Activated naive CD4-positive, alpha-beta T cell treated with Interleukin-2 at 50 U/mL for 16 hours (primary cell): Measurements from ENCODE around the gene DPYD.

ENCODE experiments used
- DNase-seq: peaks from one replicate; pipeline ENCODE4 v3.0.0-alpha.2; 2020

Gene DPYD

GRCh38 chr1:97603218-97603617 lies 317.6 kb downstream of the DPYD start:
- DNase-seq, result no peak

GRCh38 chr1:97599447-97599846 lies 321.4 kb downstream of the DPYD start:
- no peak for DNase-seq

GRCh38 chr1:97593192-97593591 lies 327.6 kb downstream of the DPYD start:
- DNase-seq, result no peak

- no peak for DNase-seq
Observed at GRCh38 chr1:97588772-97589171, 332.1 kb downstream of the DPYD start.

GRCh38 chr1:97581614-97582051 lies 339.2 kb downstream of the DPYD start:
- DNase-seq, result no peak

GRCh38 chr1:97577613-97578012 lies 343.2 kb downstream of the DPYD start:
- no peak for DNase-seq

GRCh38 chr1:97573553-97573952 lies 347.3 kb downstream of the DPYD start:
- no peak for DNase-seq

GRCh38 chr1:97572561-97572960 lies 348.3 kb downstream of the DPYD start:
- DNase-seq, result no peak

GRCh38 chr1:97571760-97572159 lies 349.1 kb downstream of the DPYD start:
- no peak for DNase-seq

- DNase-seq, result no peak
Observed at GRCh38 chr1:97570691-97571090, 350.1 kb downstream of the DPYD start.

GRCh38 chr1:97567000-97567749 lies 353.7 kb downstream of the DPYD start:
- DNase-seq, result no peak

- no peak for DNase-seq
Observed at GRCh38 chr1:97565886-97566285, 354.9 kb downstream of the DPYD start.

GRCh38 chr1:97563926-97564325 lies 356.9 kb downstream of the DPYD start:
- DNase-seq, result no peak

GRCh38 chr1:97562081-97562480 lies 358.8 kb downstream of the DPYD start:
- DNase-seq, result no peak

GRCh38 chr1:97560714-97561113 lies 360.1 kb downstream of the DPYD start:
- no peak for DNase-seq

GRCh38 chr1:97553971-97554370 lies 366.9 kb downstream of the DPYD start:
- DNase-seq, result no peak

- no peak for DNase-seq
Observed at GRCh38 chr1:97551113-97551512, 369.7 kb downstream of the DPYD start.

- DNase-seq, result no peak
Observed at GRCh38 chr1:97545446-97545845, 375.4 kb downstream of the DPYD start.

- DNase-seq, result no peak
Observed at GRCh38 chr1:97540346-97540888, 380.4 kb downstream of the DPYD start.

GRCh38 chr1:97538113-97538512 lies 382.7 kb downstream of the DPYD start:
- no peak for DNase-seq

GRCh38 chr1:97533358-97533757 lies 387.5 kb downstream of the DPYD start:
- no peak for DNase-seq

GRCh38 chr1:97529600-97529999 lies 391.2 kb downstream of the DPYD start:
- no peak for DNase-seq

- DNase-seq, result no peak
Observed at GRCh38 chr1:97524211-97524610, 396.6 kb downstream of the DPYD start.

- no peak for DNase-seq
Observed at GRCh38 chr1:97516588-97516987, 404.2 kb downstream of the DPYD start.

GRCh38 chr1:97508653-97509218 lies 412.1 kb downstream of the DPYD start:
- DNase-seq, result no peak
